Fibroblast of skin of left quadriceps (primary cell): Measurements from ENCODE around the gene DNM3.

Experiments
- DNase-seq, 2 experiments: peaks; one replicate each; pipeline ENCODE4 v3.0.0-alpha.2; 2013; ENCODE audit warnings: low read depth in 2 of 2

The DNM3 gene

GRCh38 chr1:172105230-172105629 is 263.9 kb downstream of the DNM3 start:
- DNase-seq, result no peak

GRCh38 chr1:172107316-172107975 is 266.1 kb downstream of the DNM3 start:
- DNase-seq, result no peak

- DNase-seq, result peak; percentile 44 to 53
These were observed 267.0 kb downstream of the DNM3 start for GRCh38 chr1:172108161-172108893.

- DNase-seq, result peak; percentile 79 to 80
These were observed 268.1 kb downstream of the DNM3 start for GRCh38 chr1:172109359-172109758.

GRCh38 chr1:172112576-172112975 is 271.3 kb downstream of the DNM3 start:
- no peak for DNase-seq

GRCh38 chr1:172117800-172118199 is 276.5 kb downstream of the DNM3 start:
- no peak for DNase-seq

- no peak for DNase-seq
These were observed 277.3 kb downstream of the DNM3 start for GRCh38 chr1:172118618-172119017.

- no peak for DNase-seq
These were observed 277.9 kb downstream of the DNM3 start for GRCh38 chr1:172119184-172119583.

- no peak for DNase-seq
These were observed 279.1 kb downstream of the DNM3 start for GRCh38 chr1:172120381-172120780.

- DNase-seq, result no peak
These were observed 279.9 kb downstream of the DNM3 start for GRCh38 chr1:172121081-172121717.

GRCh38 chr1:172122381-172122780 is 281.1 kb downstream of the DNM3 start:
- no peak for DNase-seq

GRCh38 chr1:172125250-172125649 is 284.0 kb downstream of the DNM3 start:
- no peak for DNase-seq

GRCh38 chr1:172125812-172126430 is 284.6 kb downstream of the DNM3 start:
- no peak for DNase-seq

- DNase-seq, result no peak
These were observed 291.5 kb downstream of the DNM3 start for GRCh38 chr1:172132836-172133235.

- no peak for DNase-seq
These were observed 292.9 kb downstream of the DNM3 start for GRCh38 chr1:172134087-172134731.

- no peak for DNase-seq
These were observed 293.9 kb downstream of the DNM3 start for GRCh38 chr1:172135076-172135672.

GRCh38 chr1:172135978-172136610 is 294.8 kb downstream of the DNM3 start:
- DNase-seq, result peak; percentile 72 to 74

- DNase-seq, result no peak
These were observed 295.6 kb downstream of the DNM3 start for GRCh38 chr1:172136925-172137324.

- no peak for DNase-seq
These were observed 296.6 kb downstream of the DNM3 start for GRCh38 chr1:172137703-172138454.

- no peak for DNase-seq
These were observed 297.3 kb downstream of the DNM3 start for GRCh38 chr1:172138634-172139033.
